ENCODE data around the gene ABCA8.
A peak's percentile ranks its signal among the peaks of the same experiment; 100 is the strongest.
"Not testable (repeated sequence)": the region's sequence is repeated elsewhere in the genome, so short reads cannot be mapped to it uniquely, and the experiment has no call there.

ABCA8 gene, protein sequence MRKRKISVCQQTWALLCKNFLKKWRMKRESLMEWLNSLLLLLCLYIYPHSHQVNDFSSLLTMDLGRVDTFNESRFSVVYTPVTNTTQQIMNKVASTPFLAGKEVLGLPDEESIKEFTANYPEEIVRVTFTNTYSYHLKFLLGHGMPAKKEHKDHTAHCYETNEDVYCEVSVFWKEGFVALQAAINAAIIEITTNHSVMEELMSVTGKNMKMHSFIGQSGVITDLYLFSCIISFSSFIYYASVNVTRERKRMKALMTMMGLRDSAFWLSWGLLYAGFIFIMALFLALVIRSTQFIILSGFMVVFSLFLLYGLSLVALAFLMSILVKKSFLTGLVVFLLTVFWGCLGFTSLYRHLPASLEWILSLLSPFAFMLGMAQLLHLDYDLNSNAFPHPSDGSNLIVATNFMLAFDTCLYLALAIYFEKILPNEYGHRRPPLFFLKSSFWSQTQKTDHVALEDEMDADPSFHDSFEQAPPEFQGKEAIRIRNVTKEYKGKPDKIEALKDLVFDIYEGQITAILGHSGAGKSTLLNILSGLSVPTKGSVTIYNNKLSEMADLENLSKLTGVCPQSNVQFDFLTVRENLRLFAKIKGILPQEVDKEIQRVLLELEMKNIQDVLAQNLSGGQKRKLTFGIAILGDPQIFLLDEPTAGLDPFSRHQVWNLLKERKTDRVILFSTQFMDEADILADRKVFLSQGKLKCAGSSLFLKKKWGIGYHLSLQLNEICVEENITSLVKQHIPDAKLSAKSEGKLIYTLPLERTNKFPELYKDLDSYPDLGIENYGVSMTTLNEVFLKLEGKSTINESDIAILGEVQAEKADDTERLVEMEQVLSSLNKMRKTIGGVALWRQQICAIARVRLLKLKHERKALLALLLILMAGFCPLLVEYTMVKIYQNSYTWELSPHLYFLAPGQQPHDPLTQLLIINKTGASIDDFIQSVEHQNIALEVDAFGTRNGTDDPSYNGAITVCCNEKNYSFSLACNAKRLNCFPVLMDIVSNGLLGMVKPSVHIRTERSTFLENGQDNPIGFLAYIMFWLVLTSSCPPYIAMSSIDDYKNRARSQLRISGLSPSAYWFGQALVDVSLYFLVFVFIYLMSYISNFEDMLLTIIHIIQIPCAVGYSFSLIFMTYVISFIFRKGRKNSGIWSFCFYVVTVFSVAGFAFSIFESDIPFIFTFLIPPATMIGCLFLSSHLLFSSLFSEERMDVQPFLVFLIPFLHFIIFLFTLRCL (N-terminal part only)

DNA sequence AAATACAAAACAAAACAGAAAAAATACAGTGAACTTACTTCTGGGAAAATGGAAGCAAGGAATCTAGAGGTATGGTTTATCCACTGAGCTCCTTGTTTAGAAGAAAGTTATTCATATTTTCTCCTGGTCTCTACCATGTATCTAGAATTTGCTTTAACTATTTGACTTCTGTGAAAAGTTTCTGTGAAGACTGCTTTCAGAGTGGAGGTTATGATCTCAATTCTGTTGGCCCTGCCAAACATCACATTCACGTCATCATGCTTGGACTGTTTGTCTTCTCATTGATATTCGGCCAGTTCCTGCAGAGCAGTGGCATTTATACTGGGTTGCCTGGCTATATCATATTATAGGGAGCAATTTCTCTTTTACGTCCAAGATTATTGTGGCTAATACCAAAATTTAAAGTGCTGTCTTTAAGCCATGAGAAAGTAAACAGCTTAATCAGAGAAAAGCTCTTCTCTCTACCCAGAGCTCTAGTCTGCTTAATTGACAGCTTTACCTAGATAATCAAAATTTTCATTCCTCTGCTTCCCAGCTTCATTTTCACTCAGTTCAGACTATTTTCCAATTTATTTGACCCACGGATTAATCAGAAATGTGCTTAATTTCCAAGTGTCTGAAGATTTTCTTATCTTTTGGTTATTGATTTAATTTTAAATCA lies at the start of gene ABCA8:
ABCA8 (minus strand) TSS at position 212 of the 661 bp plus-strand sequence. CDS start 13,358 bp downstream, outside the sequence.
- no peak for DNase-seq

DNA sequence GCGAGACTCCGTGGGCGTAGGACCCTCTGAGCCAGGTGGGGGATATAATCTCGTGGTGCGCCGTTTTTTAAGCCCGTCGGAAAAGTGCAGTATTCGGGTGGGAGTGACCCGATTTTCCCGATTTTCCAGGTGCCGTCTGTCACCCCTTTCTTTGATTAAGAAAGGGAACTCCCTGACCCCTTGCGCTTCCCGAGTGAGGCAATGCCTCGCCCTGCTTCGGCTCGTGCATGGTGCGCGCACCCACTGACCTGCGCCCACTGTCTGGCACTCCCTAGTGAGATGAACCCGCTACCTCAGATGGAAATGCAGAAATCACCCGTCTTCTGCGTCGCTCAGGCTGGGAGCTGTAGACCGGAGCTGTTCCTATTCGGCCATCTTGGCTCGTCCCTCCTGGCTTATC lies 49.6 kb upstream of the ABCA8 start:
- not testable (repeated sequence) for DNase-seq

DNA sequence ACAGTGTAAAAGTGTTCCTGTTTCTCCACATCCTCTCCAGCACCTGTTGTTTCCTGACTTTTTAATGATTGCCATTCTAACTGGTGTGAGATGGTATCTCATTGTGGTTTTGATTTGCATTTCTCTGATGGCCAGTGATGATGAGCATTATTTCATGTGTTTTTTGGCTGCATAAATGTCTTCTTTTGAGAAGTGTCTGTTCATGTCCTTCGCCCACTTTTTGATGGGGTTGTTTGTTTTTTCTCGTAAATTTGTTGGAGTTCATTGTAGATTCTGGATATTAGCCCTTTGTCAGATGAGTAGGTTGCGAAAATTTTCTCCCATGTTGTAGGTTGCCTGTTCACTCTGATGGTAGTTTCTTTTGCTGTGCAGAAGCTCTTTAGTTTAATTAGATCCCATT lies 44.6 kb upstream of the ABCA8 start:
- DNase-seq, result not testable (repeated sequence)

DNA sequence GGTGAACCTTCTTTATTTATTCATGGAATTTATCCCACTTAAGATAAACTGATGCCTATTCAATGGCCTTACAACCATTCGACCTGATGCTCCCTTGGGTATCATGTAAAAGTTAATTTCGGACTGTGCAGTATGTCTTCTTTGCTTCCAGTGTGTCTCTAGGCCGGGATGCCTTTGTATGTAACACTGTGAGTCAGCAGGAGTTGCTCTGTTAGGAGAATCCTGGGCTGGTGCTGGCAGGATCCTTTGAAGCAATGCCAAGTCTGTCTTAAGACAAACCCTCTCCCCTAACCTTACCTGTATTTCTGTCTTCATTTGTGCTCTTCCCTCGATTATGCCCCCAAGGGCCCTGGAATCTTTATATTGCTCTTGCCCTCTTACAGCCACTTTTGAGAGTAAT lies 37.9 kb upstream of the ABCA8 start:
- DNase-seq, result no peak

DNA sequence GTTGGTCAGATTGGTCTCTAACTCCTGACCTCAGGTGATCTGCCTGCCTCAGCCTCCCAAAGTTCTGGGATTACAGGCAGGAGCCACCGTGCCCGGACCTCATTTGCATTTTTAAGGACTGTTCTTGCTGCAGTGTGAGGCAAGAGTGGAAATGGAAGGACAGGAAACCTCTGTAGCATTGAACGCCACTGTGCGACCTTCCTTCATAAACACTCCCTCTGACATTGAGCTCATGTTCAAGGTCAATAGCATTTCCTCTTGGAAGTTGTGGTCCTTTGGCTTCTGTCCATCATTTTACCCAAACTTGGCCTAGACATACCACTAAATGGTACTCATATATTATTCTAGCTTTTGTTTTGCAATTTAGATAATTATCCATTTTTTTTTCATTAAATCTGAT lies 32.8 kb upstream of the ABCA8 start:
- DNase-seq, result no peak

DNA sequence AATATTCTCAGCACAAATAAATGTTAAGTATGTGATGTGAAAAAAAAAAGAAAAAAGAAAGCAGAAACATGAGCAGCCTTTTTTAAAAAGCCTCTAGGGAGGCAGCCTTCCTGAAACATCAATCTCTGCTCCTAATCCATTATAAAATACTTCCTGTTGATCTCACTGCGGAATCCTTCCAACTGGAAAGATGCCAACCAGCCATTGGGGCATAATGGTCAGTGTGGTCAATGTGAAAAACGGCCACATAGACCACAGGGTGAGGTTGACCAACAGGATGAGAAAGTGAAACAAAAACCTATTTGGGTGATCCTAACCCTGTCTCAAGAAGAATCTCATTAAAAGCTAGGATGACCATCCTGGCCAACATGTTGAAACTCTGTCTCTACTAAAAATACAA lies 26.1 kb upstream of the ABCA8 start:
- no peak for DNase-seq

DNA sequence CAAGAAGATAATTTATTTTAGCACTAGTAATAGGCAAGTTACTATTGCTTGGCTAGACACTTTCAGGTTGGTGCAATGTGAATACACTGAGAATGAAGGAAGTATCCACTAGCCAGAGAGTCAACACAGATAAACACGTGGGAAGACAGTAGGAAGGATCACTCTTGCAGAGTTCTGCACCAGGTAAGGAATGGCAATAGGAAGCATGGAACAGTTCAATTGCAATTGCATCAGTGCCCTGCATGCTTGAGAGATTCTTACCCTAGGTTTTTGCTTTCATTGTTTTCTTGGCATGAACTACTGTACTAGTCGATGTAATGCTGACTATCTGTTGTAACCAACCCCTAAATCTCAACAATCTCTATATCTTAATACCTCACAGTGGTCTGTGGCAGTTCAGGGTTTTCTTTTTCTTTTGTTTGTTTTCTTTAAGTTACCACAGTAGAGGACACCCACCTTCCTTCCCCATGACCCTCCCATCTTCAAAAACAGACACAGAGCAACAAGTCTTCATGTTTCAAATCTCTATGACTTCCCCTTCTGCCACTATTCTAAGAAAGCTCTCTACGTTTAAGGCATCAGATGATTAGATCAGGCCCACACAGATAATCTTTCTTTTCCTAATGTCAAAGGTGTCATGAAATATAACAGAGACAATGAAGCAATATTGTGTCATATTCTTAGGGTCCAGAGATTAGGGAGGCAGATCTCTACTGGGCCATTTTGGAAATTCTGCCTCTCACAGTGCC lies 18.1 kb upstream of the ABCA8 start:
- DNase-seq, result no peak

DNA sequence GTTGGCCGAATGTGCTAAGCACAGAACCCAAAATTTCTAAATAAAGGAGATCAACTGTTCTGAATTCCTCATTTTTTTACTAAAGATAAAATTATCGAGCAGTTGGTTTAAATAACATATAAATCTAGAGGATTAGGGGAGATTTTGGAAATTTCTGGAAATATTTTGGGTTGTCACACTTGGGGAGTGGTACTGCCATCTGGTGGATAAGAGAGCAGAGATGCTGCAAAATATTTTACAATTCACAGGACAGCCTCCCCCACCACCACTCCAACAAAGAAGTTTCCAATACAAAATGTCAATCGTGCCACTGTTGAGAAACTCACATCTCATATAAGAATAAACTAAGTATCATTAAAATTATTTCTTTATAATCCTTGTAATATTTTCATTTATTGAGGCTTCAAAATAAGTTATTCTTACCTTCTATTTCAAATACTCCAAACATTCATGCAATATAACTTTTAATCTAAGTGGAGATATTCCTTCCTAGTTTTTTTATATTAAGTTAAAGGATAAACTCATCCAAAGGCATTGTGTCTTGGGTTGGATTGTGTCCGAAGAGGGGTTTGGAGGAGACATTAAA lies 17.0 kb upstream of the ABCA8 start:
- DNase-seq, result peak; percentile 7

DNA sequence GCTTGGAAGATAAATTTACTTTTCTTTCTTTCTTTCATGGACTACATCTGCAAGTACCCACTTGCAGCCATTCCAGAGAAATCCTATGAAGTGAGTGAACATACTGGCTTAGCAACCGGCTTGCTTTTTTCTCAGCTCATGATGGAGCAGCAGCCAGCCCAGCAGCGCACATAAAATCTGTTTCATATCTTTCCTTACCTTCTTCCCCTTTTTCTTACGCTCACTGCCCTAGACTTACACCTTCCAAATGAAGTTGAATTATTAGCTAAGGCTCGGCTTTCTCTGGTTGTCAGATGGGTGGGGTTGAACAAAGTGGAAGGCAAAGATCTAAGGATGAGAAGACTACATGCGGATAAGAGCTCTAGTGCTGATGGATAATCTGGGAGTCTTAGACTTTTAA lies 13.9 kb upstream of the ABCA8 start:
- DNase-seq, result no peak

DNA sequence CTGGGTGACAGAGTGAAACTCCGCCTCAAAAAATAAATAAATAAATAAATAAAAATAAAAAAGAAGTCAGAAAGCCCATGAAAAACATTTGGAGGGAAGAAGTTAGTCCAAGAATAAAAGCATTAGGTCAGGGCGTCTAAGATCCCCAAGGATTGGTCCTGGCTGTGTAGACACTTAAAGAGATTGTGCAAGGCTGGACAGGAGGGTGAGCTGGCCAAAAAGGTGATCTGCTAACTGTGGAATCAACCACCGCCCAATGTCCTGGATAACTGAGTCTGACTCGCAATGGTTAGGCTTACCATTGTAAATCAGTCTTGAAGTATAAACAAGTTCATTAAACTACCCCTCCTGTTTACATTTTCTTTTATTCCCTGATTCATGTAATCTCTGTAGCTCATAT lies 8.8 kb upstream of the ABCA8 start:
- no peak for DNase-seq

DNA sequence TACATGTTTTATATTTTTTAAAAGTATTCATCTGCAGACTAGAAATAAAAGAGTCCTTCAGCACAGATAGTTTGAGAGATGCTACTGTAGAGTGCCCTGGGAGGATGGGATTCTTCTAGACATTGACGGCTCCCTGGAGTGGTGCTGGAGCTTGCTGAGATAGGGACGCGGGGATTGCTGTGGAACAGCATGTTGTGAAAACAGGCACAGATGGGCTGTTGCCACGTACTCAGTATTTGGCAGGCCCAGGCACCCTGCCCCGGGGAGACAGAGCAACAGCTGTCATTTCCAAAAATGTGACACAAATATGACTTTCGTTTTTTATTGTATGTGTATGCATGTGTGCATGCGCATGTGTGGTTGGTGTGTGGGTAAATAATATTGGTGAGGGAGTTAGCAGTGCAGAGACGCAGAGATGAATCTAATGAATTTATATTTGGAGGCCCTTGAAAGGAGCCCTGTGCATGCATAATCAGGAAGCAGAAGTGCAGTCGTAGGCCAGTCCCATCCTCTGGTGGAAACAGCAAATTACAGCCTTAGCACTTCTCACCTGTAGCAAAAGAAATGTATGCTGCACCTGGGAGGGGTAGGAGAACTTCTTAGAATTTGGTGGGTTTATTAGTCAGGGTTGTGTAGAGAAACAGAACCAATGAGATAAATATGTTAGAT lies 6.2 kb upstream of the ABCA8 start:
- no peak for DNase-seq

DNA sequence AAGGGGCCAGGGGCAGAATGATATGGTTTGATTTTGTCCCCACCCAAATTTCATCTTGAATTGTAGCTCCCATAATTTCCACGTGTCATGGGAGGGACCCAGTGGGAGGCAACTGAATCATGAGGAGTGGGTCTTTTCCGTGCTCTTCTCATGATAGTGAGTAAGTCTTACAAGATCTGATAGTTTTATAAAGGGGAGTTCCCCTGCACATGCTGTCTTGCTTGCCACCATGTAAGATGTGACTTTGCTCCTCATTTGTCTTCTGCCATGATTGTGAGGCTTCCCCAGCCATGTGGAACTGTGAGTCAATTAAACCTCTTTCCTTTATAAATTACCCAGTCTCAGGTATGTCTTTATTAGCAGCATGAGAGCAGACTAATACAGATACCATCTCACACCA lies 3.9 kb upstream of the ABCA8 start:
- not testable (repeated sequence) for DNase-seq

DNA sequence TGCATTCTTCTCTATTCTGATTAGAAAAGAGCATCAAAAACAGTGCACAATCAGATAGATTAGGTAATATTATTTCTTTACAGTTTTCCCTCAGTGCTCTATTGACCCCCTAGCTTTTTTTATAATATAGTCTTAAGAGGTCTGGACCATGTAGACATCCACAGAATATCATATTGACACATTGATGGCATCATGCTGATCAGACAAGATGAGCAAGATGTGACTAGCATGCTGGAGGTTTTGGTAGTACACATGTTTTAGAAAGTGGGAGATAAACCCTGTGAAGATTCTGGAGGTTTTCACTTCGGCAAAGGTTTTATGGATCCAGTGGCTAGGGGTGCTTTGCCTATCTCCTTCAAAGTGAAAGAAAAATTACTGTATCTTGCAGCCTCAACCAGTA lies 2.8 kb upstream of the ABCA8 start:
- no peak for DNase-seq

DNA sequence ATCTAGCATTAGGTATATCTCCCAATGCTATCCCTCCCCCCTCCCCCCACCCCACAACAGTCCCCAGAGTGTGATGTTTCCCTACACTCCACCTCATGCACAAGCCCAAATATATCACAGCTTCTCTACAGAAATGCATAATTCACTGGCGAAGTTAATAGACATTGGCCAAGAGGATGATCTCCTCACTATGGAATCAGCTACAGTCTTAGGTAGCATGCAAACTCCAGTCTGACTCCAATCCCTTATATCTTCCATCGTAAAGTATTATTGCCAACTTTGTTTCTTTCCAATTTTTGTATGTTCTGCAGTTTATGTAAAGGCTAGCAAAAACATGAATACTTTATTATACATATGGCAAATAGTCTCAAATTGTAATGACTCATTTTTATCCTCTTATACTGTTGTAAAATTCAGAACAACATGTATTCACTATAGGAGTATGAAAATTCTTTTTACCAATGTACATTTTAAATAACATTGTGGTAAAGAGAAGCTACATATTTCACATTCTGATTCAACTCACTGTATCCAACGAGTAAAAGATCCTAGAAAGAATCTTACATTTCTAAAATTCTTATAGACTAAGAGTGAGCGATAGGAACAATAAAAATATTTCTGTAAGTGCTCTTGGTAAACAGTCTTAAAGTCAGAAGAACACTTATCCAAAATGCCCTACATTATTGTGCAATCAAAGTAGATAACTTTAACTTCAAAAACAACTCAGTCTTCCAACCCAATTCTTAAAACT lies 871 bp downstream of the ABCA8 start:
- no peak for DNase-seq

DNA sequence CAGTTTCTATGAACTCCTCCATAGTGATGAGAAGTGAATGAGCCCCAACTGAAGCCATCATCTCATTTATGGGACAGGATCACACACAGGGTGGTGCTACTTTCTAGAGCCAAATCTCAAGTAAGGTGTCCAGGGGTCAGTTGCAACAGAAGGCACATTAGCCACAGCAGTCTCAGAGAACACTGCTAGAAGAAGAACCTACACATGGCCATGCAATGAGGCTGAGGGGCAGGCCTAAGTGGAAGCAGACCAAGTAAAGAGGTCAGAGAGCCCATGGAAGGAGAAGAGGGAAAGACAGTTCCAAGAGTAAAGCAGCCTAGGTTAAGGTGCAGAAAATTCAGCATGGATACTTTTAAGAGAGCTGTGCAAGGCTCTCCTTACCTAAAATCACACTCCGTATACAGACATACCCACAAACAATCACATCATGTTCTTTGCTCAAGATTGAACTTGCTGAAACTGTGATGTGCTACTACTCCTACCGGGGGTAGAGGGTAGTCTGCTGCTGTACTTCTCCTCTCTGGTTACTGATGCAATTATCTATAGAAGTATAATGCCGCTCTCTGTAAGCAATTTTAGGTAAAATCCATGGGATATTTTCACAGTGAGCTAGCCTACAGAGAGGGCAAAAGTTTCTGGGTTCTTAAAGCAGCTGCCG lies 1.7 kb downstream of the ABCA8 start:
- DNase-seq, result no peak

DNA sequence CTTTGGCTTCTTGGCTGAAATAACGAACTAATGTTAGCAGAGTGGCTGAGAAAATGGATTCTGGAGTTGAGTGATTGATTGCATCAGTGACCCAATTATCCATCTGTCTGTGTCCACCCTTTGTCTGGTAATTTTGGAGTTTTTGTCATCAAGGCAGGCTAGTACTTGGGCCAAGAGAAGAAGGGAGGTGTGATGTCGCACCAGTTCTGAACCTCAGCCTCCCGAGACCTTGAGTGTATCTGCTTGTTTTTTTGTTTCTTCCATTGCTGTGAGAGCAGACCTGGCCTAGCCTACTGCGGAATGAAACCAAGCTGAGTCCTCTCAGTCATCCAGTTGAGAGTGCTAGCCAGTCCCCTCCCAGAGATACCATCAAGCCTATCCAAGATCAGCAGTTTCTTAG lies 4.5 kb downstream of the ABCA8 start:
- DNase-seq, result no peak

DNA sequence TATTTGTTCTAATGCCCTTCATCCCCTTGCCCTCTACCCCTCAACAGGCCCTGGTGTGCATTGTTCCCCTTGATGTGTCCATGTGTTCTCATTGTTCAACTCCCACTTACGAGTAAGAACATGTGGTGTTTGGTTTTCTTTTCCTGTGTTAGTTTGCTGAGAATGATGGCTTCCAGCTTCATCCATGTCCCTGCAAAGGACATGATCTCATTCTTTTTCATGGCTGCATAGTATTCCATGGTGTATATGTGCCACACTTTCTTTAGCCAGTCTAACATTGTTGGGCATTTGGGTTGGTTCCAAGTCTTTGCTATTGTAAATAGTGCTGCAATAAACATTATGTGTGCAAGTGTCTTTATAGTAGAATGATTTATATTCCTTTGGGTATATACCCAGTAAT lies 7.3 kb downstream of the ABCA8 start:
- DNase-seq, result not testable (repeated sequence)

DNA sequence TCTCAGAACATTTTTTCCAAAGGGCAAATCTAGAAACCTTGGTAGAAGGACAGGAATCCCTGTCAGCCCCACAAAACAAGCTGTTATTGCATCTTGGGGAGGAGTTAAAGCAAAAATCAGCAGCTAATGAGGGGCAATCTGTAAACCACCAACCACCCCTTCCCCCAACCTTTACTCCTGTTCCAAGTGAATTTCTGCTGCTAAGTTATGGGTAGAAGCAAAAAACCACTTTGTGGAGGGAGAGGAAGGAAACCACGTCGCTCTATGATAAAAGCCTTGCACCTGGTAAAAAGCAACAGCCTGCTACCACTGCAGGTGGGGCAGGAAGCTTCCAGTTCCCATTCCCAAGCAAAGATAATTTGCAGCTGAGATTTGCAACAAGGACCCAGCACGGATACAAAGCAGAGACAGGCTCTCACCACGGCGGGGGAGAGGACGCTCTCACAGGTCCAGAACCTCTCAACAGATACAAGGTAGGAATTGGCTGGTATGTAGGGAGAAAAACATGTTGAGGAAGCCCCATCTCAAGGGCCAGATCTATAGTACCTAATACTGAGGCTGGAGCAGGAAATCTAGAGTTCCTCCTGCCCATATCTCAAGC lies 10.7 kb downstream of the ABCA8 start:
- DNase-seq, result no peak

DNA sequence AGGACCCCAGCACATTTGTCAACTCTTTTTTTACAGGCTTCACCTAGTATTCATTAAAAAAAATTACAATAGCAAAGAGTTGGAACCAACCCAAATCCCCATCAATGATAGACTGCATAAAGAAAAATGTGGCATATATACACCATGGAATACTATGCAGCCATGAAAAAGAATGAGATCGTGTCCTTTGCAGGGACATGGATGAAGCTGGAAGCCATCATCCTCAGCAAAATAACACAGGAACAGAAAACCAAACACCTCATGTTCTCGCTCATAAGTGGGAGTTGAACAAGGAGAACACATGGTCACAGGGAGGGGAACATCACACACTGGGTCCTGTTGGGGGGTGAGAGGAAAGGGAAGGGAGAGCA lies 11.4 kb downstream of the ABCA8 start:
- DNase-seq, result not testable (repeated sequence)
